ENCODE results near the gene ATP6V0D1.

The ATP6V0D1 gene

GRCh38 chr16:67460168-67460567 lies 20.8 kb downstream of the ATP6V0D1 start:
- no peak overlapping the region for H3K4me3 ChIP-seq (ENCODE audit: low read depth, low read length)
- POLR2A ChIA-PET: no interaction called here
- no peak overlapping the region for H3K27ac ChIP-seq (ENCODE audit: extremely low read depth, low read depth, low read length)
- peaks cover 0 to 25% of the 10 kb centered on the region in 2 experiments; a peak in 1 of 3 replicates for H3K36me3 ChIP-seq (ENCODE audit: control insufficient read depth in 2 of 2, insufficient read depth in 1 of 2, low read length in 2 of 2)
- CTCF ChIA-PET: interaction anchor here (0.6 to 1.2 kb wide), 3 partner anchors 15 to 133 kb away, joined by 3 to 5 read pairs (median 3); partner anchors contain the start of genes KCTD19 and LRRC36
- TF ChIP-seq TSHZ1 (tag by site-specific recombination; IDR thresholded peaks at IDR 0.05; ENCODE audit: borderline replicate concordance) (no peak), MEIS1 (CRISPR knock-in tag; IDR thresholded peaks at IDR 0.05; ENCODE audit: borderline replicate concordance) (no peak), SCRT2 (tag by site-specific recombination; IDR thresholded peaks at IDR 0.05) (no peak), SETDB1 (IDR thresholded peaks at IDR 0.05; ENCODE audit: insufficient read length, low read length) (no peak), ZNF629 (tag by site-specific recombination; IDR thresholded peaks at IDR 0.05) (no peak), ZBTB26 (tag by site-specific recombination; optimal IDR thresholded peaks at IDR 0.05) (no peak), ZNF830 (tag by site-specific recombination; IDR thresholded peaks at IDR 0.05; ENCODE audit: low read depth) (no peak), ZNF302 (tag by site-specific recombination; IDR thresholded peaks at IDR 0.05; ENCODE audit: low read depth) (no peak), ZNF624 (tag by site-specific recombination; IDR thresholded peaks at IDR 0.05) (no peak), ZNF239 (tag by site-specific recombination; IDR thresholded peaks at IDR 0.05) (no peak), ZNF677 (tag by site-specific recombination; IDR thresholded peaks at IDR 0.05) (no peak)
- H3K9me3 ChIP-seq (ENCODE audit: control insufficient read depth, insufficient read depth, low read depth, low read length): no peaks in the 10 kb centered on the region
- no peaks in the 10 kb centered on the region for H3K4me1 ChIP-seq (ENCODE audit: control insufficient read depth, insufficient read depth, low read length)

GRCh38 chr16:67459861-67460150 lies 21.2 kb downstream of the ATP6V0D1 start:
- TF ChIP-seq ZNF704 (tag by site-specific recombination; IDR thresholded peaks at IDR 0.05): no peak
- no peak for TF ChIP-seq ZNF274 (IDR thresholded peaks at IDR 0.05; ENCODE audit: low read length)
- no peak for TF ChIP-seq ZNF274 (tag by site-specific recombination; IDR thresholded peaks at IDR 0.05; ENCODE audit: borderline replicate concordance)
- no peak for TF ChIP-seq KLF17 (tag by site-specific recombination; IDR thresholded peaks at IDR 0.05)
- TF ChIP-seq ZNF121 (tag by site-specific recombination; IDR thresholded peaks at IDR 0.05): no peak
- TF ChIP-seq ZNF837 (tag by site-specific recombination; IDR thresholded peaks at IDR 0.05): no peak
- TF ChIP-seq TSHZ1 (tag by site-specific recombination; IDR thresholded peaks at IDR 0.05; ENCODE audit: borderline replicate concordance): no peak
- no peak for TF ChIP-seq TCF7L2 (IDR thresholded peaks at IDR 0.05; ENCODE audit: borderline replicate concordance, low read depth, low read length)
- TF ChIP-seq ZNF600 (tag by site-specific recombination; IDR thresholded peaks at IDR 0.05): no peak
- no peak for TF ChIP-seq INSM2 (tag by site-specific recombination; IDR thresholded peaks at IDR 0.05)
- ChIA-PET CTCF (interaction anchor here (0.6 to 1.2 kb wide), 4 partner anchors 14 to 133 kb away, joined by 3 to 5 read pairs (median 4); partner anchors contain the start of genes KCTD19 and LRRC36), POLR2A (no interaction called here)
- Histone ChIP-seq H3K4me1 (ENCODE audit: control insufficient read depth, insufficient read depth, low read length) (no peaks in the 10 kb centered on the region), H3K9me3 (ENCODE audit: control insufficient read depth, insufficient read depth, low read depth, low read length) (no peaks in the 10 kb centered on the region), H3K4me3 (ENCODE audit: low read depth, low read length) (no peak overlapping the region), H3K27ac (ENCODE audit: extremely low read depth, low read depth, low read length) (no peak overlapping the region), H3K36me3 (ENCODE audit: control insufficient read depth in 2 of 2, insufficient read depth in 1 of 2, low read length in 2 of 2) (peaks cover 0 to 25% of the 10 kb centered on the region in 2 experiments; a peak in 1 of 3 replicates)
